ENCODE data around the gene ELMO1. TPM values are rescaled to one million over a fixed set of nuclear protein-coding genes. Genes with fewer than 3 reads are reported as not detected.

ELMO1 gene
- total RNA-seq, 1 donor from 2014 or later: 53.8 TPM

GRCh38 chr7:37363536-37364491, 84.8 kb downstream of the ELMO1 start:
- ATAC-seq (no peak), DNase-seq (no peak)
- no peaks in the 10 kb centered on the region for H3K27me3 ChIP-seq
- no peak overlapping the region for H3K4me3 ChIP-seq
- no peaks in the 10 kb centered on the region for H3K36me3 ChIP-seq
- intact Hi-C loops (cut with DNase I): no loop called here
- H3K4me1 ChIP-seq: peaks cover 11% of the 10 kb centered on the region
- TF ChIP-seq CTCF (IDR thresholded peaks at IDR 0.05): no peak
- no peaks in the 10 kb centered on the region for H3K9me3 ChIP-seq
- H3K27ac ChIP-seq: no peak overlapping the region

GRCh38 chr7:37362802-37363201, 85.9 kb downstream of the ELMO1 start:
- intact Hi-C loops (cut with DNase I): no loop called here
- Histone ChIP-seq H3K4me3 (no peak overlapping the region), H3K27ac (no peak overlapping the region), H3K36me3 (no peaks in the 10 kb centered on the region), H3K4me1 (peaks cover 11% of the 10 kb centered on the region), H3K27me3 (no peaks in the 10 kb centered on the region), H3K9me3 (no peaks in the 10 kb centered on the region)
- ATAC-seq: no peak
- no peak for TF ChIP-seq CTCF (IDR thresholded peaks at IDR 0.05)
- DNase-seq: no peak

GRCh38 chr7:37360484-37360883, 88.2 kb downstream of the ELMO1 start:
- peaks cover 8% of the 10 kb centered on the region for H3K4me1 ChIP-seq
- H3K9me3 ChIP-seq: no peaks in the 10 kb centered on the region
- no peak for ATAC-seq

GRCh38 chr7:37359662-37360444, 88.8 kb downstream of the ELMO1 start:
- no peak for ATAC-seq
- Histone ChIP-seq H3K27ac (no peak overlapping the region), H3K4me3 (no peak overlapping the region), H3K27me3 (no peaks in the 10 kb centered on the region), H3K9me3 (no peaks in the 10 kb centered on the region), H3K4me1 (peaks cover 14% of the 10 kb centered on the region), H3K36me3 (no peaks in the 10 kb centered on the region)
- no peak for DNase-seq
- intact Hi-C loops (cut with DNase I): no loop called here
- TF ChIP-seq CTCF (IDR thresholded peaks at IDR 0.05): no peak

More at GRCh38 chr7:37360484-37360883, 88.2 kb downstream of the ELMO1 start:
- no peak overlapping the region for H3K4me3 ChIP-seq
- DNase-seq: no peak
- no peaks in the 10 kb centered on the region for H3K36me3 ChIP-seq
- TF ChIP-seq CTCF (IDR thresholded peaks at IDR 0.05): no peak
- intact Hi-C loops (cut with DNase I): no loop called here
- H3K27ac ChIP-seq: no peak overlapping the region
- no peaks in the 10 kb centered on the region for H3K27me3 ChIP-seq

GRCh38 chr7:37359180-37359579, 89.5 kb downstream of the ELMO1 start:
- DNase-seq (no peak), ATAC-seq (no peak)
- no peak overlapping the region for H3K27ac ChIP-seq
- H3K36me3 ChIP-seq: no peaks in the 10 kb centered on the region
- intact Hi-C loops (cut with DNase I): no loop called here
- no peaks in the 10 kb centered on the region for H3K9me3 ChIP-seq
- no peaks in the 10 kb centered on the region for H3K27me3 ChIP-seq
- H3K4me1 ChIP-seq: peaks cover 21% of the 10 kb centered on the region
- H3K4me3 ChIP-seq: no peak overlapping the region
- TF ChIP-seq CTCF (IDR thresholded peaks at IDR 0.05): no peak
